ENCODE data around the gene PHF21B. TPM values are rescaled to one million over a fixed set of nuclear protein-coding genes. Genes with fewer than 3 reads are reported as not detected.

The PHF21B gene
- total and polyA plus RNA-seq, 2 donors (not counting 3 experiments of a cell fraction or from before 2014, with no cell fraction given), result not detected

DNA sequence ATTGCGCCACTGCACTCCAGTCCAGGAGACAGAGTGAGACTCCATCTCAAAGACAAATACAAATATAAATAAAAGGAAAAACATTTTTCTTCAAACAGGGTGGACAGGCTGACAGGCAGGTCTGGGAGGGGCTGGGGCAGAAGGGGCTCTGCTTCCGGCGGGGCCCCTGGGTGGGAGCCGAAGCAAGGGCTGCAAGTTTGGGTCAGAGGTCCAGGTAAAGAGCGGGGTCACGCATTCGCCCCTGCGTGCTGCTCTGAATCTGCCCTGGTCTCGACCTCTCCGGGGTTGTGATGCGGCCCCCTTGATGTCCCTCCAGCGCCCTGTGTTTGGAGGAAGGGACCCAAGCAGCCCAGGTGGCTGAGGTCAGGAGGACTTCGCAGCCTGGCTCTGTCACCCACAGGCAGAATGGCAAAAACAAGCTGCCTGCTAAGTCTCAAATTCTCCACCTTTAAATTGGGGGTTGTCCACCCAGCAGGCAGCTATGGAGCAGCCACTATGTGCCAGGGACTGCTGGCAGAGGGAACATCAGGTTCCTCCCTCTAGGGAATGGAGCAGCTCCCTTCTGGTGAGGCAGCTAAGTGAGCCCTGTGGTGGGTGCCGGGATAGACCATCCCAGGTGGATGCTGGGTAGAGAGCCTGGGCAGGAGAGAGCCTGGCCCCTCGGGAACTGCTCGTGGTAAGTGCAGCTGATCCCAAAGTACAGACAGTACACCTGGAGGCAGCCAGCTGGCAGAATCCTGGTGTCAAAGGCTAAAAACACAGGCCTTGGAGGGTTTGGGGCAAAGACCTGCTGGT, 10.3 kb upstream of the PHF21B start:
- H3K4me1 ChIP-seq (ENCODE audit: control insufficient read depth, extremely low read depth, insufficient read depth, low read length), result no peaks in the 10 kb centered on the region
- H3K9me3 ChIP-seq (replicated peaks; ENCODE audit: control insufficient read depth, insufficient read depth, low read length), result no peaks in the 10 kb centered on the region
- H3K79me2 ChIP-seq (ENCODE audit: control insufficient read depth, insufficient read depth, low read length), result no peaks in the 10 kb centered on the region
- ChIA-PET CTCF (no interaction called here), POLR2A (no interaction called here)
- no peak overlapping the region for H3K9ac ChIP-seq (replicated peaks; ENCODE audit: extremely low read depth, insufficient read depth, low read length)
- H3K4me2 ChIP-seq (ENCODE audit: insufficient read depth, low read length), result no peak overlapping the region
- H4K20me1 ChIP-seq (replicated peaks; ENCODE audit: control insufficient read depth, extremely low read depth, insufficient read depth, low read length), result no peaks in the 10 kb centered on the region
- dilution Hi-C loops (cut with MboI; ENCODE audit: extremely low pct_ligation_motif_present, low sequenced_read_pairs), result no loop called here
- no peak overlapping the region for H3K4me3 ChIP-seq (replicated peaks in 1 of 3; ENCODE audit: insufficient read depth in 1 of 3, low read depth in 1 of 3, low read length in 3 of 3)
- intact Hi-C loops (cut with micrococcal nuclease), result no loop called here
- no peaks in the 10 kb centered on the region for H3K9me1 ChIP-seq (replicated peaks; ENCODE audit: control insufficient read depth, extremely low read depth, insufficient read depth, low read length)
- BruUV-seq (replicated peaks), result no TSS peak
- FAIRE-seq (no peak), DNase-seq (ENCODE audit: low read depth, low spot score) (no peak)
- no peak overlapping the region for H2AFZ ChIP-seq (ENCODE audit: low read depth, low read length)
- H3K36me3 ChIP-seq (ENCODE audit: control insufficient read depth in 2 of 2, extremely low read depth in 1 of 2, insufficient read depth in 2 of 2, low read length in 2 of 2), result no peaks in the 10 kb centered on the region
- H3K27me3 ChIP-seq (ENCODE audit: control insufficient read depth in 2 of 2, insufficient read depth in 2 of 2, low read length in 2 of 2), result no peaks in the 10 kb centered on the region
- H3K27ac ChIP-seq (ENCODE audit: insufficient read depth, low read depth, low read length), result no peak overlapping the region
- no peak for TF ChIP-seq GATA2 (IDR thresholded peaks at IDR 0.05; ENCODE audit: insufficient read depth, insufficient read length, low read depth, low read length)
- TF ChIP-seq MYC (IDR thresholded peaks at IDR 0.05; ENCODE audit: low read depth, low read length), result no peak
- no peak for TF ChIP-seq POLR2A (IDR thresholded peaks at IDR 0.05; ENCODE audit: low read depth, low read length)
- TF ChIP-seq, protein P1, sequence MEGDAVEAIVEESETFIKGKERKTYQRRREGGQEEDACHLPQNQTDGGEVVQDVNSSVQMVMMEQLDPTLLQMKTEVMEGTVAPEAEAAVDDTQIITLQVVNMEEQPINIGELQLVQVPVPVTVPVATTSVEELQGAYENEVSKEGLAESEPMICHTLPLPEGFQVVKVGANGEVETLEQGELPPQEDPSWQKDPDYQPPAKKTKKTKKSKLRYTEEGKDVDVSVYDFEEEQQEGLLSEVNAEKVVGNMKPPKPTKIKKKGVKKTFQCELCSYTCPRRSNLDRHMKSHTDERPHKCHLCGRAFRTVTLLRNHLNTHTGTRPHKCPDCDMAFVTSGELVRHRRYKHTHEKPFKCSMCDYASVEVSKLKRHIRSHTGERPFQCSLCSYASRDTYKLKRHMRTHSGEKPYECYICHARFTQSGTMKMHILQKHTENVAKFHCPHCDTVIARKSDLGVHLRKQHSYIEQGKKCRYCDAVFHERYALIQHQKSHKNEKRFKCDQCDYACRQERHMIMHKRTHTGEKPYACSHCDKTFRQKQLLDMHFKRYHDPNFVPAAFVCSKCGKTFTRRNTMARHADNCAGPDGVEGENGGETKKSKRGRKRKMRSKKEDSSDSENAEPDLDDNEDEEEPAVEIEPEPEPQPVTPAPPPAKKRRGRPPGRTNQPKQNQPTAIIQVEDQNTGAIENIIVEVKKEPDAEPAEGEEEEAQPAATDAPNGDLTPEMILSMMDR (IDR thresholded peaks at IDR 0.05; ENCODE audit: extremely low read depth in 1 of 2, insufficient read depth in 1 of 2, low read depth in 1 of 2, low read length in 2 of 2), result no peak
- no peak for TF ChIP-seq POLR2AphosphoS5 (IDR thresholded peaks at IDR 0.05; ENCODE audit: insufficient read depth, low read depth, low read length)
- TF ChIP-seq, protein P2, sequence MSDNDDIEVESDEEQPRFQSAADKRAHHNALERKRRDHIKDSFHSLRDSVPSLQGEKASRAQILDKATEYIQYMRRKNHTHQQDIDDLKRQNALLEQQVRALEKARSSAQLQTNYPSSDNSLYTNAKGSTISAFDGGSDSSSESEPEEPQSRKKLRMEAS (IDR thresholded peaks at IDR 0.05; ENCODE audit: insufficient read depth, insufficient read length), result no peak
- no peak for TF ChIP-seq EZH2 (IDR thresholded peaks at IDR 0.05; ENCODE audit: borderline replicate concordance, low read depth, low read length, severe bottlenecking)
- TF ChIP-seq FOS (IDR thresholded peaks at IDR 0.05; ENCODE audit: borderline replicate concordance, insufficient read depth, low read length), result no peak
- TF ChIP-seq JUN (IDR thresholded peaks at IDR 0.05; ENCODE audit: borderline replicate concordance, insufficient read depth, insufficient read length, low read depth), result no peak
